Pancreas (tissue), 10 donors: ENCODE results near the gene CTSA. TPM values are rescaled to one million over a fixed set of nuclear protein-coding genes. Genes with fewer than 3 reads are reported as not detected.

Experiments
- ATAC-seq, 4 donors: fragments of 200-7000 bp; cut with Tn5 transposase; one replicate each; pipeline versions ENCODE4 v1.8.0 to v1.9.1; 2020; ENCODE audit warnings: mild to moderate bottlenecking in 4 of 4, moderate library complexity in 4 of 4
- DNase-seq, 6 donors: peaks; one replicate each; pipeline ENCODE4 v3.0.0-alpha.2; 2020
- FAIRE-seq: peaks from 2 replicates; lab custom pipeline; 2012; peaks lifted over from hg19 to GRCh38; lab: Jason Lieb, UNC
- H3K27ac ChIP-seq, 4 donors: fragments of 200-600 bp; sonication (generic); 1 replicate in 3 of 4; 2 replicates in 1 of 4; pipeline versions ENCODE4 v1.5.0 to v1.8.0; 2020
- H3K27me3 ChIP-seq, 4 donors: fragments of 200-600 bp; one replicate each; pipeline ENCODE4 v1.8.0; 2021
- H3K36me3 ChIP-seq, 3 donors: fragments of 200-600 bp; sonication (generic) in 1 of 3; one replicate each; pipeline versions ENCODE4 v1.5.0 to v1.8.0; 2020 to 2021
- H3K4me1 ChIP-seq, 3 donors: fragments of 200-600 bp; one replicate each; pipeline ENCODE4 v1.8.0; 2021
- H3K4me3 ChIP-seq, 4 donors: fragments of 200-600 bp; sonication (generic) in 2 of 4; one replicate each; pipeline versions ENCODE4 v1.5.0 to v1.8.0; 2020 to 2021
- H3K9me3 ChIP-seq, 4 donors: fragments of 200-600 bp; one replicate each; pipeline ENCODE4 v1.8.0; 2021
- WGBS, 2 donors: extraction: QIAGEN DNeasy Blood & Tissue Kit; methylation state at CpG; one replicate each; pipeline ENCODE4 v1.1.7; 2013; 5-methylcytosine and 5-hydroxymethylcytosine counted together
- intact Hi-C, 3 donors: fragments of 100-400 bp; cut with DNase I; formaldehyde crosslinking; loops; one replicate each; pipeline versions ENCODE4 v1.11.1 to v1.14.2; 2022
- polyA plus RNA-seq, 2 donors: library from polyadenylated mRNA; stranded (reverse); fragments of 200-250 nt; gene quantifications; one replicate each; pipeline ENCODE4 v1.2.3, GENCODE V29; 2013
- total RNA-seq, 6 donors: library from RNA; stranded (reverse); fragmentation: NEBNext Ultra II Directional in 4 of 6; extraction: Animal tissue kit (Norgen Biotek cat#: 25700) in 4 of 6; gene quantifications; one replicate each; pipeline versions ENCODE4 v1.2.1 to v1.2.4, GENCODE V29; 2021 to 2023
- TF ChIP-seq, protein P1 (sequence below), 4 donors: fragments of 200-600 bp; sonication (generic) in 3 of 4; IDR thresholded peaks; one replicate each; pipeline versions ENCODE4 v1.5.0 to v1.8.0; 2021; ENCODE audit warnings: antibody characterized with exemption in 4 of 4
- donor health status: healthy with polysubstance abuse.
- donor health status: DM: no; HTN: no; CAD: no; lungs with moderate emphysema.
- donor health status: DM: no; HTN: no; CAD: no.
- donor health status: control.
- donor health status: control.
- donor health status: Bipolar disorder and iron deficiency.
- donor health status: DM: yes; HTN: yes; CAD: no.
- donor health status: DM: no; HTN: no; CAD: no.
- donor health status: DM: no; HTN: no; CAD: no.
- donor health status: DM: yes; HTN: yes; CAD: no.

CTSA gene
- total and polyA plus RNA-seq, 8 donors = 27.6 to 103 (median 55.9) TPM

DNA sequence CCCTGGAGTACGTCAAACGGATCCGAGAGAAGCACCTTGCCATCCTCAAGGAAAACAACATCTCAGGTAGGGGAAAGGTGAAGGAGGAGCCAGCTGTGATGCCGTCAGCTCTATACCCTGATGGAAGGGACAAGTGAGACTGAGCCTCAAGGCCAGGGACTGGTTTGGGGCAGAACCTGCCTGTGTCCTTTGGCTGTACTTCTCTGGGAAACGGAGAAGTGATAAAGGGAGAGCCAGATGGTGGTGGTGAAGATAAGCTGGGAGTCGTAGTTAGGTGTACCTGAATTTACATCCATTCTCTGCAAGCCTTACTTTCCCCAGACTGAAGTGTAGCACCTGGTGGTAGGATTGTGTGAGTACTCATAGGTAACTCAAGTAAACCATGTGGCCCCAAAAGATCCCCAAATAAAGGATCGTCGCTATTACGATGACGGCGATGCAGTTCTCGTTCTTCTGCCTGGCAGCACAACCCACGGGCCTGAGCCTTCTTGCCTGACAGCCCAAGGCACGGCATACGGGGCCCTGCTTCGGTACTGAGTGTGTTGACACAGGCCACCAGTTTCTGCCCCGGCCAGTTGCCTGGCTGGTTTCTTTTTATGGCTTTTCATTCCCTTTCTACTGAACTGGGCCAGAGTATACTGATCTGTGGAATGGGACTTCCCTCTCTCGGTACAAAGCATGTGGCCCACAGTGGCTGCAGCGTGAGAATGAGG, 54.0 kb downstream of the CTSA start:
- H3K9me3 ChIP-seq = no peaks in the 10 kb centered on the region
- ATAC-seq = peak; percentile 25 to 58 (median 43)
- H3K4me1 ChIP-seq = peaks cover 18 to 32% (median 26%) of the 10 kb centered on the region in 3 donors
- TF ChIP-seq, protein P1, sequence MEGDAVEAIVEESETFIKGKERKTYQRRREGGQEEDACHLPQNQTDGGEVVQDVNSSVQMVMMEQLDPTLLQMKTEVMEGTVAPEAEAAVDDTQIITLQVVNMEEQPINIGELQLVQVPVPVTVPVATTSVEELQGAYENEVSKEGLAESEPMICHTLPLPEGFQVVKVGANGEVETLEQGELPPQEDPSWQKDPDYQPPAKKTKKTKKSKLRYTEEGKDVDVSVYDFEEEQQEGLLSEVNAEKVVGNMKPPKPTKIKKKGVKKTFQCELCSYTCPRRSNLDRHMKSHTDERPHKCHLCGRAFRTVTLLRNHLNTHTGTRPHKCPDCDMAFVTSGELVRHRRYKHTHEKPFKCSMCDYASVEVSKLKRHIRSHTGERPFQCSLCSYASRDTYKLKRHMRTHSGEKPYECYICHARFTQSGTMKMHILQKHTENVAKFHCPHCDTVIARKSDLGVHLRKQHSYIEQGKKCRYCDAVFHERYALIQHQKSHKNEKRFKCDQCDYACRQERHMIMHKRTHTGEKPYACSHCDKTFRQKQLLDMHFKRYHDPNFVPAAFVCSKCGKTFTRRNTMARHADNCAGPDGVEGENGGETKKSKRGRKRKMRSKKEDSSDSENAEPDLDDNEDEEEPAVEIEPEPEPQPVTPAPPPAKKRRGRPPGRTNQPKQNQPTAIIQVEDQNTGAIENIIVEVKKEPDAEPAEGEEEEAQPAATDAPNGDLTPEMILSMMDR (IDR thresholded peaks at IDR 0.05) = no peak
- H3K36me3 ChIP-seq = peaks cover 6 to 56% (median 46%) of the 10 kb centered on the region in 3 donors
- intact Hi-C loops = no loop called here
- DNase-seq = peak in 4 of 6 donors; percentile 48 to 65 (median 59)
- WGBS, 2 donors = 41 to 51% methylated on average over 19 of the region's 19 CpGs
- no peaks in the 10 kb centered on the region for H3K27me3 ChIP-seq
- no peak for FAIRE-seq
- no peak overlapping the region for H3K4me3 ChIP-seq
- peak overlapping the region; percentile 42 to 80 (median 70) for H3K27ac ChIP-seq

DNA sequence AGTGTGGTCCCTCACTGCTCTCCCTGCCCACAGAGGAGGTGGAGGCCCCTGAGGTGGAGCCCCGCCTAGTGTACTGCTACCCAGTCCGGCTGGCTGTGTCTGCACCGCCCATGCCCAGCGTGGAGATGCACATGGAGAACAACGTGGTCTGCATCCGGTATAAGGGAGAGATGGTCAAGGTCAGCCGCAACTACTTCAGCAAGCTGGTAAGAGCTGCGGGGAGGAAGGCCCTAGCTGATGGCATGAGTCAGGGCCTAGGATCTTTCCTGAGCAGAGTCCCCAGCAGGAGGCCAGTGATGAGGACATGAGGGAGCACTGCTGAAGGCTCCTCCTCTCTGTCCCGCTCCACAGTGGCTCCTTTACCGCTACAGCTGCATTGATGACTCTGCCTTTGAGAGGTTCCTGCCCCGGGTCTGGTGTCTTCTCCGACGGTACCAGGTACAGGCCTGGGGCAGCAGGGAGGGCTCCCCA, 54.6 kb downstream of the CTSA start:
- FAIRE-seq (no peak), DNase-seq (peak in 3 of 6 donors; percentile 43 to 76 (median 53)), ATAC-seq (peak; percentile 6 to 19 (median 14))
- H3K36me3 ChIP-seq = peaks cover 2 to 55% (median 40%) of the 10 kb centered on the region in 3 donors
- TF ChIP-seq, protein P1 (IDR thresholded peaks at IDR 0.05) = no peak
- peaks cover 18 to 32% (median 26%) of the 10 kb centered on the region in 3 donors for H3K4me1 ChIP-seq
- H3K4me3 ChIP-seq = no peak overlapping the region
- WGBS, 2 donors = 66 to 67% methylated on average over 13 of the region's 13 CpGs
- H3K27me3 ChIP-seq = no peaks in the 10 kb centered on the region
- H3K27ac ChIP-seq = peak overlapping the region; percentile 39 to 80 (median 70)
- intact Hi-C loops = no loop called here
- H3K9me3 ChIP-seq = no peaks in the 10 kb centered on the region

DNA sequence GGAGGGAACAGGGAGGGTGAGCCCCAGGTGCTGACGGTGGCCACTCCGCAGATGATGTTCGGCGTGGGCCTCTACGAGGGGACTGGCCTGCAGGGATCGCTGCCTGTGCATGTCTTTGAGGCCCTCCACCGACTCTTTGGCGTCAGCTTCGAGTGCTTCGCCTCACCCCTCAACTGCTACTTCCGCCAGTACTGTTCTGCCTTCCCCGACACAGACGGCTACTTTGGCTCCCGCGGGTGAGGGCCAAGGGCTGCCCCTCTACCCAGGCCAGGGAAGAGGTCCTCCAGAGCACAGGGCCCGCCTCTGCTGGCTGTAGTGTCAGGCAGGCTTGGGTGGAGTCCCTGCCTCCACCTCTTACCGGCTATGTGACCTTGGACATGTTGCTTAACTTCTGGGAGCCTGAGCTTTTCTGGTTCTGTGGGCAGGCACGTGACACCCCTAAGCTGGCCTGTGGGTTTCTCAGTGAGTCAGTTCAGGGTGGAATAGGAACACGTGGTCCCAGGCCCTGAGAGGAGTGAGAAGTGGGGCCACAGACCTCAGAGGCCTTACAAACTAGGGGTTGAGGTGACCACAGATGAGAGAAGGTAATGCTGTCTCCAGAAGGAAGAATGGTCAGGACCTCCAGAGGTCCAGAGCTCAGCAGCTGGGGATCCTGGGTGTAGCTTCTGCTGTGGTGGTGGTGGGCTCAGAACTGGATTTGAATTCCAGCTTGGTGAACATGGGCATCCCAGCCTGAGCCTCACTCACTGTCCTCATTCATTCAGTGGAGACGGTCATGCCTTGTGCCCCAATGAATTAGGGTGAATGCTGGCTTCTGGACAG, 55.2 kb downstream of the CTSA start:
- H3K4me1 ChIP-seq = peaks cover 18 to 32% (median 26%) of the 10 kb centered on the region in 3 donors
- intact Hi-C loops = no loop called here
- no peaks in the 10 kb centered on the region for H3K9me3 ChIP-seq
- H3K4me3 ChIP-seq = no peak overlapping the region
- peak; percentile 74 to 87 (median 82) for ATAC-seq
- 58 to 65% methylated on average over 20 of the region's 20 CpGs for WGBS, 2 donors
- H3K36me3 ChIP-seq = peaks cover 2 to 49% (median 34%) of the 10 kb centered on the region in 3 donors
- peak overlapping the region; percentile 46 to 80 (median 70) for H3K27ac ChIP-seq
- DNase-seq = peak in 5 of 6 donors; percentile 80 to 87 (median 84)
- TF ChIP-seq, protein P1 (IDR thresholded peaks at IDR 0.05) = no peak
- no peak for FAIRE-seq
- H3K27me3 ChIP-seq = no peaks in the 10 kb centered on the region

DNA sequence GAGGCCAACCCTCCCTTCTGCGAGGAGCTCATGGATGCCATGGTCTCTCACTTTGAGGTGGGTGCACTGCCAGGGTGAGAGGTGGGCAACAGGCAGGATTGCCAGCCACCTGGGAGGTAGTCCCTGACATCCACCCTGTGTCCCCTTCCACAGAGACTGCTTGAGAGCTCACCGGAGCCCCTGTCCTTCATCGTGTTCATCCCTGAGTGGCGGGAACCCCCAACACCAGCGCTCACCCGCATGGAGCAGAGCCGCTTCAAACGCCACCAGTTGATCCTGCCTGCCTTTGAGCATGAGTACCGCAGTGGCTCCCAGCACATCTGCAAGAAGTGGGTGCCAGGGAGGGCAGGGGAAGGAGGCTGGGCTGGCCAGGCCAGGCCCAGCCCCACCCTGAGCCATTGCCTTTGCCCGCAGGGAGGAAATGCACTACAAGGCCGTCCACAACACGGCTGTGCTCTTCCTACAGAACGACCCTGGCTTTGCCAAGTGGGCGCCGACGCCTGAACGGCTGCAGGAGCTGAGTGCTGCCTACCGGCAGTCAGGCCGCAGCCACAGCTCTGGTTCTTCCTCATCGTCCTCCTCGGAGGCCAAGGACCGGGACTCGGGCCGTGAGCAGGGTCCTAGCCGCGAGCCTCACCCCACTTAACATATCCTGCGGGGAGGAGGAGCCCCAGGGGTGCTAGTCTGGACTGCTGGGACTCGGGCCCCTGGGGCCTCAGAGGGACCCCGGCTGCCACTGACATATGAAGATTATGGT, 56.2 kb downstream of the CTSA start:
- Histone ChIP-seq H3K4me1 (peaks cover 18 to 32% (median 26%) of the 10 kb centered on the region in 3 donors), H3K27me3 (no peaks in the 10 kb centered on the region), H3K9me3 (no peaks in the 10 kb centered on the region), H3K27ac (peak overlapping the region in 3 of 4 donors; percentile 62 to 80 (median 77)), H3K4me3 (no peak overlapping the region), H3K36me3 (peaks cover 2 to 56% (median 34%) of the 10 kb centered on the region in 3 donors)
- DNase-seq (peak in 1 of 6 donors; percentile 79), FAIRE-seq (no peak), ATAC-seq (no peak)
- intact Hi-C loops = no loop called here
- TF ChIP-seq, protein P1 (IDR thresholded peaks at IDR 0.05) = no peak
- 87 to 90% methylated on average over 28 to 29 of the region's 29 CpGs for WGBS, 2 donors
